HG03139 (cell line): ENCODE measurements around the gene FRRS1.

ENCODE experiments used
- ATAC-seq: cut with Tn5 transposase; IDR thresholded peaks from one replicate; pipeline ENCODE4 v1.9.1; 2021; ENCODE audit not compliant: unreplicated experiment

The FRRS1 gene

DNA sequence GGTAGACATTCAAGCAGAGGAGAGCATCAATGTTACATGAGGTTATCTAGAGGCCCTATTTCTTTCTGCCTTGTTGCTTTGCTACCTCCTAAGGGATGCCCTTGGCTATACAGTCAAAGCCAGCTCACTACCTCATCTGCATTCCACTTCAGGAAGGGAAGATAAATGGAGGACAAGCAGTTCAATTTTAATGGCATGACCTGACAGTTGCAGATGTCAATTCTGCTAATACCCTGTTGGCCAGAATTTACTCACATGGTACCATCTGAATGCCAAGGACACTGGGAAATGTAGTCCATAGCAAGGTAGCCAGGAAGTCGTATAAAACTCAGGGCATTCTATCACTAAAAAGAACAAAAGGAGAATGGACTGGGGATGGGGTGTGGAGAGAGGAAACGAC, 89.0 kb downstream of the FRRS1 start:
- ATAC-seq, result no peak

DNA sequence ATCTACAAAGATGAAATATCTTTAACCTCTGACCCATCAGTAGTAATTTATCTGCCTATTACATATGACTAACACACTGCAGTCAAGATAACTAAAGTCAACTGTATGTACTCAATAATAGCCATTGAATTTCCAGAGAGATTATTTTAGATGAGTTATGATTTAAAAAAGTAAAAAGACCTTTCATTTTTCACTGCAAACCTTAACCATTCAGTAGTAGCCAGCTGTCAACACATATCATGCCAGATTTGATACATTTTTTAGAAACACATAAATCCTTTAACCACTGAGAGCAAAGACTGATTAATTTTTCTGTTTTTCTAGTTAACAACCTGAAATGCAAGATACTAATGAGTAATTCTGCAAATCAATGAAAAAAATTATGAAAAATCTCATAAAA, 89.6 kb downstream of the FRRS1 start:
- no peak for ATAC-seq

DNA sequence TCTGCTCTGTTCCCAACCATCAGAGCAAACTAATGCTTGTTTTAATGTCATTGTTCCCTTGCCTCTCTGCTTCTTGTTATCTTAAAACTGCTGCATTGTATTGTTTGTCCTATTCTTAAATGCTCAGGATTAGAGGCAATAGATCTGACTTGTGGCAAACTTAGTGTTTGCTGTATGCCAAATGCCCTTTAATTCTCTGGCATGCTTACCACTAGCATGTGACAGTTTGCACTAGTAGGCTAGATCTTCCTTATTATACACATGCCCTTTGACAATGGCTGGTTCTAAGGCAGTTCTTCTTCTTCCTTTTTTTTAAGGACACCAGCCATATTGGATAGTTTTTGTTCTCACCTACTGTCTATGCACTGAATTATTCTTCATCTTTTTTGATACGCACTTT, 90.4 kb downstream of the FRRS1 start:
- no peak for ATAC-seq

DNA sequence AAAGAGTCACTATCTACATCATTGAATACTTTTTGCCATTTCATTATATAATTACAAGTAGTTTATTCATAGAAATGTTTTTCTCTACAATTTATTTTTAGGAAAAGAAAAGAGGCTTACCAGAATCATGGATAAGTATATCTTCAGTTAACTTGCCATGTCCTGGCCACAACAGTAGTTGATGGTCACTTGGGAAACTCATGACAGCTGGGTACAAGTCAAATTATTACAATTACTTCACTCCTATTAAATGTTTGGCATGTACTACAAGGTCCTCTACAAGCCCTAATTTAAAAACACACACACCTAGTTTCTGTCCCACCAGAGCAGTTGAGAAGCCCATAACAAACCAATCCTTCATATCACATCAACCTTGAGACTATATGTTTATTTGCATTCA, 91.1 kb downstream of the FRRS1 start:
- no peak for ATAC-seq

DNA sequence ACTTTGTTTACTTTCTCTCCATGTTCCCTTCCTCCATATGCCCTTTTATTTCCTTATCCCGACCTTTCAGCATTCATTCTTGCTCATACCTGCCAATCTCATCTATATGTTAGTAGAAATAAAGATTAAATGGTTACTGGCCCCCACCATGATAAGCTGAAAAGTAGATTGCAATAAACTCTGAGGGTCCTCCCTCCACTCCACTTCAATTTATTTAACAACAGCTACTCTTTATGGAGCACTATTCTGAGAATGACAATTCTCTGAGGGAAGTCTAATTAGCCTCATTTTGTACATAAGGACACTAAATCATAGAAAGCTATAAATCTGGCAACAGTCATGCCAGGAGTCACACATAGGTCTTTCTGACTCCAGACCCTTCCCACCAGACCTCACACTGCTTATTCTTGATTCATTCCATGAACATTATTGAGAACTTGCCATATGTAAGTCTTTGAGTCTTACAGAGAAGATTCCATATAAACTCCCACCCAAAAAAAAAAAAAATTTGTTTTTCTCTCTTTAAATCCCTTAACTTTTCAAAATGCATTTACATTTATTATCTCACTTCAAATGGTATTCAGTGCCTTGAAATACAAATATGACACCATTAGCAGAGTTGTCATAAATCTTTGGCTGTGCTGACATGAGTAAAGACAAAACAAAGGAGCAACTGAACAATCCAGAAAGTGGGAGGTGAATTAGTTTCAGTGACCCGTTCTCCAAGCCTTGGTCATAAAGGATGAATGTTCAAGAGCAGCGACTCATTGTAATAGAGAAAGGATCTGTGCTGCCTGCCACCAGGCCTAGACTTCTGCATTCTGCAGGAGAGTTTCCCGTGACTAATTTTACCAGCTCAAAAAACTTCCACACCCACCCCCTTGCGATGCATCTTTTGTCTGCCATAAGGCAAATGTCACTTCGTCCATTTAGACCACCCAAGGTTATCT, 92.0 kb downstream of the FRRS1 start:
- no peak for ATAC-seq

DNA sequence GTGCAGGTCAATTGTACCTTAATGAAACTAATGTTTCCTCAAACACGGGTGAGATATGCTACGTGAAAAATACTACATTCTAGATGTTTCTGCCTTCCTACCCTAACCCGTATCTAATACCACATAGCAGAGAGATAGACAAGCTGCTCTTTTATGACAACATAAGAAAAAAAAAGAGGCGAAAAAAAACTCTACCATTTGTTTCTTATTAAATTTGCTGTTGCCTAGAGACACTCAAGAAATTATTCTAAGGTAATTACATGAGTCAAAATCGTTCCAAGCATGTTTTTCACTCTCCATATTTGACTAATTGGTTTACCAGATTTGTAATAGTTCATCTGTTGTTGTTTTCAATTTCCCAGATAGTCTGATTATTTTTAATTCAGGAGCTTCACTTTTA, 93.1 kb downstream of the FRRS1 start:
- ATAC-seq, result no peak

DNA sequence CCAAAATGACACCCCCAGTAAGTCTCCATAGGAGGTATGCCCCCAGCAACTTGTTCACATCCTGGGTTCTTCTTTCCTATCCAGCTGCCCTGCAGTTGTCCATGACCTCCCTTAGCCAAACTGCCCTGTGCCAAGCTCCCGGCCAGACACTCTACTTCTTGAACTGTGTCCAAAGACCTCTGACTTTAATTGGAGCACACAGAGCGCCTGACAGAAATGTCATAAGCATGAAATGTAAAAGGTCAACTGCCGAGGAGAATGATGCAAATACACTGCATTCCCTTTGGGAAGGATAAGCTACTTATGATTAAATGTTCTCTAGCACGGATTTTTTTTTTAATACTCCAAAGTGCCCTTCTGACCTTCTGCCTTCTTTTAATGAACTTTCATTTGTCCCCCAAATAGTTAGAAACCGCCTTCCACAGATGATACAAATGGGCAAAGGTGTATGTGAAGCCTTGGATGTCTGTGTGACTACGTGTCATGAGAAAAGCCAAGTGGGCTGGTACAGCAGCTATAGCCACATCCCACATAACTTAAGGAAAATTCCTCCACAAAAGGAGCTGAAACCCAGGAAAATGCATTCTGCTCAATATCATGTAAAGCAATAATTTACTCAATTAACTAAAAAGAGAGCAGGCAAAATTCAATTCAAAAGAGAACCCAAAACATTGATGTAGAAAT, 93.8 kb downstream of the FRRS1 start:
- ATAC-seq, result no peak

DNA sequence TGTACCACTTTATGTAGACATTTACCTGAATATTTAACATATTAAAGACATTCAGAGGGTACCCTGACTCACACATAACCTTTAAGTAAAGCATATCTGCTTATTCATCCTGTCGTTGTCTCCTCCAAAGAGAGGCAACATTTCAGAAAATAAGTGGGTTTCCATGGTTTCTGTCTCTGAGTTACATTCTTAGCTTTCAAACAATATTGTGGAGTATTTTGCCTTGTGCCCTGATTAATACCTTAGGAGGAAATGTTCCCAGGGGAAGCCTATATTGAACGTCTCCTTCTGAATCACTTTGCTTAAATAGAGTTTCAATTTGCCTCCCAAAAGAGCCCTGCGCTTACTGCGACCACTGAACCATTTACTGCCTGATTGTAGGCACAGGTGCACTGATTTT, 94.4 kb downstream of the FRRS1 start:
- ATAC-seq, result no peak

DNA sequence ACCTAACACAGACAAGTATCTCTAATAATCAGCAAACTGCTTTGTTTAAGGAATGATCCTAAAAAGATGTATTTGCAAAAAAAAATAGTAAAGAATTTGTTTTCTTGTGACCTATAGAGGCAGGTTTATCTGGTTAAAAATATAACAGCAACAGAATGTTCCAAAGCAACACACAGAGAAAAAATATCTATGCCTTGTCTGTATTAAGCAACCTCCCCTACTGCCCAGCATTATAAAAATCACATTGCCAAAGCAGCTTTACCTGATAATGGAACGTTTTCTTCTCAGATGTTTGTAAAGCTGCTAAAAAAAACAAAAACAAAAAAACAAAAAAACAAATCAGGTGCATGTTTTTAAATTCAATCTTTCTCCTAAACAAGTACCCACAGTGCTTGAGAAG, 95.9 kb downstream of the FRRS1 start:
- no peak for ATAC-seq

DNA sequence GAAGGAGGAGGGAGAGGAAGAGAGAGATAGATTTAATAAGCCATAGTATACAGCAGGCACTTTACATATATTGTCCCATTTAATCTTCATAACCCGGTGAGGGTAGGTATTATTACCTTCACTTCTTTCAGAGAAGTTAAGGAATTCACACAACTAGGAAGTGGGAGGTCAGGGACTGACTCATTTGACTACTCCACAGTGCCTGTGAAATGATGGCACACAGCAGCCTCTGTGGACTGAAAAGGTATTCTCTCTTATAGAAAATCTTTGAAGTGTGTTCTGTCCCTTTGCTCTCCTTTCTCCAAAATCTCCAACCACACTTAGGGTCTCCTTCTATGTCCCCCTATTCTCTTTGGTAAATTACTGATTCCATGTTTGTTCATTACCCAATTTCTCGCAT, 96.6 kb downstream of the FRRS1 start:
- no peak for ATAC-seq

DNA sequence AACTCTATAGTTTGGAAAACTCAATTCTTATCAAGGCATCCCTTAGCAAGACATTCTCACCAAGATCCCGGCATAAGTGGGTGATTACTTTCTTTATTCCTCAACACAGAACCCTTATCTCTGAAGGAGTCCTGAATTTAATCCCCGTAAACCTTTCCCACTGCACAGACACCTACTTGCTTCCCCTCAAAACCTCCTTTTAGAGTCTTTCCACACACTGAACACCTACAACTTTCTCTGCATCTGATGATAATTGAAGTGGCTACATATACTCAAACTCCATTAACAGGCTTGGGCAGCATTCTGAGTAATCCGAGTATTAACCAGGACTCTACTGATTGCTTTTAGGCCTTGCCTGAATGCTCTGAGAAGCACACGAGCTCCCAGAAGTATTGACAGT, 97.1 kb downstream of the FRRS1 start:
- ATAC-seq, result no peak

DNA sequence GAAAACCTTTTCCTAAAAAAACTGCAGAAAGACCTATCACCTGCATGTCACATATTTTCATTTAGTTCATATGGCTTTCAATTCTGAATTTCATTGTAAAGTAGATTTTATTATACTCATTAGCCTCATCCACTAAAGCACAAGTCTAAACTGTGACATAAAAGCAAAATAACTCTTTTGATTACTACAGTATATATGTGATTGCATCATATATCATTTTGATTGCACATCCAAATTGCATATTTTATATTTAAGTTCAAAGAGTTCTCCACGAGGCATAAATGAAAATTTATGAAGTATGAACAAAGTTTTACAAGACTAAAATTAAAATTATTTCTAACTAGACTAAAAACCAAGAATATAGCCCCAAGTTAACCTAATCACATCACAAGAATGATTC, 101.2 kb downstream of the FRRS1 start:
- ATAC-seq, result no peak

DNA sequence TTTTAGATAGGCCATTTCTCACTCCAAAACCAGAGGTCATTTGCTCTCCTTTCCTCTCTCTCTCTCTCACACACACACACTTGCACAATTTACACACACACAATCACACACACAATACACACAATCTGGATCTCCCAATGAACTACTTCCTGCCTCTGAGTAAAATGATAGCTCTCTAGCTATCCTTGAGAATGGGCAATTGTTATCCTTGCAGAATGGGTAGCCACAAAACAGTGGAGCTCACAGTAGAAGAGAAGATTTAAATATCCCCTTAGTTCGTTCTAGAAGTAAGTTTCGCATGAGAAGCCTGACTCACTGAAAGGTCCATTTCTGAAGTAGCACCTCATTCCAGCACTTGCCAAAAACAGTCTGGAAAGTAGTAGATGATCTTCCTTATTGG, 102.9 kb downstream of the FRRS1 start:
- ATAC-seq, result no peak

DNA sequence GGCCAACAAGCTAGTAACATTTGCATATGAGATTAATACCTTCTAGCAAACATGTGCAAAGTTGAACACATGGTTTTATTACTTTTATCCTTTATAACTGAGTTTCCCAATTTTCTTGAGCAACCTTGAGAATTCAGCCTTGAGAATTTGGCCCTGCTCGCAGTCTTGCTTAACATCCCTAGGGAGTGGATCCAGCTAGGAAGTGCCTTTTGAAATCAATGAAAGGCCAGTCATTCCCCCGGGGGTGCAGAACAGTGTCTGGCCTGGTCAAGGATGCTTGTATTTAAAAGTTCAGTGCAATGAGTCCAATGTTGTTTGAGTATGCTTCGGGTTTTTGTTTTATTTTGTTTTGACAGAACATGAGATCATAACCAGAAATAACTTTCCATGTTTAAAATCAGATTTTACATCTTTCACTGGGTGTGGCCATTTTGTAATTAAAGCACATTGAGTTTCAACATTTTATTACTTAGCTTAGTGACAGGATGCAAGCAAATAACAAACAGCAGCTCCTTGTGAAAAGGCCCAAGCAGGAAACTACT, 103.8 kb downstream of the FRRS1 start:
- ATAC-seq, result no peak

DNA sequence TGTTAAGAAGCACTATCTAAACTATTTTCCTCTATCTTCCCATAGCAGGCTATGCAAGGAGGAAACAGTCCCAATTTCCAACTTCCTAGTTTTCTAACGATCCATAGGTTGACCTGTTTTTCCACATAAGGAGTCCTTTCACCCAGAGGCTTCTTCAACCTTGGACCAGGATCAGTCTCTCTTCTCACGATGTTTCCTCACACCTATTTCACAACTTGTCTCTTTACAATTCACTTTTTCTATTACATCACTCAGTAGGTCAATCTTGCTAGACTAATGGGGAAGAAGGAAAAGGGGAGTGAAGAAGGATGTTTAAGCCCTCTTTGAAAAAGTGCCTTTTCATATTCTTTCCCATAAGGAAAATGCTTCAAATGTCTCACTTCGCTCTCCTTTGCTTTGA, 104.7 kb downstream of the FRRS1 start:
- no peak for ATAC-seq

DNA sequence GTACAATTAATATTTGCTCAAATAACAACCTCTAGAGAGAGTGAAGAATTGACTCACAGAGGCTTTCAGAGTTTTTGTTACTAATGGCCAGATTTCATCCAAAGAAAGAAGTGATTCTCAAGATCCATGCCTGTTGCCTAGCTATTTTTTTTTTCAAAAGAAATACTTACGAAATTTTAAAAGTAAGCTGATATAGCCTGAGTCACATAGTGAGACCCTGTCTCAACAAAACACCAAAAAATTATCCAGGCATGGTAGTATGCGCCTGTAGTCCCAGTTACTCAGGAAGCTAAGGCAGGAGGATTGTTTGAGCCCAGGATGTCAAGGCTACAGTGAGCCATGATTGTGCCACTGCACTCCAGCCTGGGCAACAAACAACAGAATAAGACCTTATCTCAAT, 105.9 kb downstream of the FRRS1 start:
- no peak for ATAC-seq

DNA sequence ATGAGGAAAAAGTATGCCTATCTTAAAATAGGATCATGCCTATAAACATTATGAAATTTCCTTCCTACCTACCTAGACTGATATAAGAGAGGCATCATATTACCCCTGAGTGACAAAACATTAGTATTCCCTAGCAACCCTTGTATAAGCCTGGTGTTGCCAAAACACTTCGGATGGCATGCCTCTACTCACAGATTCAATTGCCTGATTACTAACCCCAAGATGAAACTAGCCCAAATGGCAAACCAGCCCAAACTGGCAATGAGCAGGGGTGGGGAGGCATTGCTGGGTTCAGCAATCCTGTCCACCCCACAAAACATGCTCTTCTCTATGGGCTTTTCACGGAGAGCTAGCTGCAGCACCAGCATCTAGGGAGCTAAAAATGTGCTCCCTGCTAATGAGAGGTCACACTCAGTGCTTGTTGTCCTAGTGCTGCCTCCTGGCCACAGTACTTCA, 106.7 kb downstream of the FRRS1 start:
- ATAC-seq, result no peak
